Breast epithelium (tissue), 4 donors: ENCODE data around the gene PYGL. TPM values are rescaled to one million over a fixed set of nuclear protein-coding genes. Genes with fewer than 3 reads are reported as not detected.

Experiments
- DNase-seq, 2 donors: peaks; one replicate each; pipeline ENCODE4 v3.0.0-alpha.2; 2019; ENCODE audit warnings: low spot score in 2 of 2
- H3K27ac ChIP-seq, 2 donors: fragments of 200-600 bp; sonication (generic) in 1 of 2; one replicate each; pipeline ENCODE4 v1.5.1; 2016 to 2019; ENCODE audit warnings: mild to moderate bottlenecking in 1 of 2
- H3K27me3 ChIP-seq, 2 donors: fragments of 200-600 bp; sonication (generic) in 1 of 2; one replicate each; pipeline versions ENCODE4 v1.5.1 to v1.6.0; 2017 to 2019; ENCODE audit warnings: control low read depth in 1 of 2, mild to moderate bottlenecking in 1 of 2
- H3K36me3 ChIP-seq: fragments of 200-600 bp; one replicate; pipeline ENCODE4 v1.5.1; 2019
- H3K4me1 ChIP-seq, 2 donors: fragments of 200-600 bp; sonication (generic); one replicate each; pipeline ENCODE4 v1.5.1; 2016 to 2019; ENCODE audit warnings: control low read depth in 1 of 2
- H3K4me3 ChIP-seq, 3 donors: fragments of 200-600 bp; sonication (generic); 1 replicate in 2 of 3; 2 replicates in 1 of 3; pipeline ENCODE4 v1.5.1; 2016 to 2019; ENCODE audit warnings: mild to moderate bottlenecking in 3 of 3, moderate library complexity in 2 of 3
- H3K9me3 ChIP-seq, 2 donors: fragments of 200-600 bp; sonication (generic) in 1 of 2; one replicate each; pipeline ENCODE4 v1.5.1; 2016 to 2019; ENCODE audit warnings: control low read depth in 1 of 2
- CTCF ChIP-seq, 3 donors: fragments of 450-650 bp; IDR thresholded peaks; one replicate each; pipeline ENCODE4 v1.5.1; 2016 to 2017; ENCODE audit warnings: antibody characterized with exemption in 3 of 3, mild to moderate bottlenecking in 3 of 3, moderate library complexity in 3 of 3
- POLR2A ChIP-seq: fragments of 450-650 bp; IDR thresholded peaks from one replicate; pipeline ENCODE4 v1.6.1; 2016; ENCODE audit warnings: antibody characterized with exemption, mild to moderate bottlenecking, moderate library complexity
- POLR2AphosphoS5 ChIP-seq, 3 donors: sonication (generic); formaldehyde crosslinking; IDR thresholded peaks; one replicate each; pipeline ENCODE4 v1.6.1; 2017; ENCODE audit warnings: antibody characterized with exemption in 3 of 3
- intact Hi-C: fragments of 100-400 bp; cut with DNase I; formaldehyde crosslinking; loops from one replicate; pipeline ENCODE4 v1.15.1; 2023; ENCODE audit warnings: low total_unique reads
- total RNA-seq, 3 donors: library from RNA; depleted of rRNA; stranded (reverse); fragments of >200 nt; gene quantifications; one replicate each; pipeline ENCODE4 v1.1.0, GENCODE V29; 2016

The PYGL gene
- total RNA-seq, 3 donors from 2014 or later = 53.6 to 126 (median 57.4) TPM

GRCh38 chr14:50972734-50973133 is 28.5 kb upstream of the PYGL start:
- H3K27ac ChIP-seq = no peak overlapping the region
- no peak overlapping the region for H3K4me3 ChIP-seq
- intact Hi-C loops = no loop called here
- no peaks in the 10 kb centered on the region for H3K4me1 ChIP-seq
- TF ChIP-seq CTCF (IDR thresholded peaks at IDR 0.05) (no peak), POLR2AphosphoS5 (IDR thresholded peaks at IDR 0.05) (no peak), POLR2A (no peak)
- no peaks in the 10 kb centered on the region for H3K9me3 ChIP-seq
- no peaks in the 10 kb centered on the region for H3K27me3 ChIP-seq
- H3K36me3 ChIP-seq = no peaks in the 10 kb centered on the region
- no peak for DNase-seq

- Histone ChIP-seq H3K9me3 (no peaks in the 10 kb centered on the region), H3K27me3 (no peaks in the 10 kb centered on the region), H3K36me3 (no peaks in the 10 kb centered on the region), H3K4me3 (no peak overlapping the region), H3K27ac (no peak overlapping the region), H3K4me1 (no peaks in the 10 kb centered on the region)
- no peak for TF ChIP-seq POLR2A
- no peak for TF ChIP-seq POLR2AphosphoS5 (IDR thresholded peaks at IDR 0.05)
- no peak for TF ChIP-seq CTCF (IDR thresholded peaks at IDR 0.05)
- intact Hi-C loops = no loop called here
- DNase-seq = no peak
These were observed 26.9 kb upstream of the PYGL start for GRCh38 chr14:50970886-50971781.

- DNase-seq = no peak
These were observed 23.5 kb upstream of the PYGL start for GRCh38 chr14:50967790-50968189.

GRCh38 chr14:50967103-50967502 is 22.8 kb upstream of the PYGL start:
- intact Hi-C loops = no loop called here
- no peaks in the 10 kb centered on the region for H3K9me3 ChIP-seq
- no peak for TF ChIP-seq CTCF (IDR thresholded peaks at IDR 0.05)
- TF ChIP-seq POLR2A = no peak
- no peak for TF ChIP-seq POLR2AphosphoS5 (IDR thresholded peaks at IDR 0.05)
- DNase-seq = no peak
- H3K27ac ChIP-seq = no peak overlapping the region
- H3K4me3 ChIP-seq = no peak overlapping the region
- no peaks in the 10 kb centered on the region for H3K27me3 ChIP-seq
- H3K4me1 ChIP-seq = no peaks in the 10 kb centered on the region
- no peaks in the 10 kb centered on the region for H3K36me3 ChIP-seq

More at GRCh38 chr14:50967790-50968189, 23.5 kb upstream of the PYGL start:
- no peaks in the 10 kb centered on the region for H3K36me3 ChIP-seq
- H3K27me3 ChIP-seq = no peaks in the 10 kb centered on the region
- TF ChIP-seq POLR2AphosphoS5 (IDR thresholded peaks at IDR 0.05) (no peak), POLR2A (no peak), CTCF (IDR thresholded peaks at IDR 0.05) (no peak)
- H3K4me3 ChIP-seq = no peak overlapping the region
- H3K27ac ChIP-seq = no peak overlapping the region
- no peaks in the 10 kb centered on the region for H3K9me3 ChIP-seq
- no peaks in the 10 kb centered on the region for H3K4me1 ChIP-seq
- intact Hi-C loops = no loop called here

- no peaks in the 10 kb centered on the region for H3K27me3 ChIP-seq
- no peak for TF ChIP-seq POLR2AphosphoS5 (IDR thresholded peaks at IDR 0.05)
- TF ChIP-seq CTCF (IDR thresholded peaks at IDR 0.05) = no peak
- no peak for TF ChIP-seq POLR2A
- no peaks in the 10 kb centered on the region for H3K9me3 ChIP-seq
- H3K4me1 ChIP-seq = no peaks in the 10 kb centered on the region
- H3K4me3 ChIP-seq = no peak overlapping the region
- intact Hi-C loops = no loop called here
- no peaks in the 10 kb centered on the region for H3K36me3 ChIP-seq
- H3K27ac ChIP-seq = no peak overlapping the region
- peak; percentile 53 to 61 for DNase-seq
These were observed 20.6 kb upstream of the PYGL start for GRCh38 chr14:50964683-50965390.
